ENCODE results near the gene LNP1. TPM values are rescaled to one million over a fixed set of nuclear protein-coding genes. Genes with fewer than 3 reads are reported as not detected.

Gene LNP1
- total and polyA plus RNA-seq, 2 donors (not counting 3 experiments of a cell fraction or from before 2014, with no cell fraction given), result 0.80 TPM

GRCh38 chr3:100425316-100425715, 24.0 kb downstream of the LNP1 start:
- peaks cover 0 to 6% of the 10 kb centered on the region in 2 experiments for H3K27me3 ChIP-seq (ENCODE audit: control insufficient read depth in 2 of 2, insufficient read depth in 2 of 2, low read length in 2 of 2)
- H3K4me3 ChIP-seq (replicated peaks in 1 of 3; ENCODE audit: insufficient read depth in 1 of 3, low read depth in 1 of 3, low read length in 3 of 3), result no peak overlapping the region
- no peaks in the 10 kb centered on the region for H3K36me3 ChIP-seq (ENCODE audit: control insufficient read depth in 2 of 2, extremely low read depth in 1 of 2, insufficient read depth in 2 of 2, low read length in 2 of 2)
- intact Hi-C loops (cut with micrococcal nuclease), result no loop called here
- peak; percentile 8 for DNase-seq (ENCODE audit: low read depth, low spot score)
- no peak overlapping the region for H2AFZ ChIP-seq (ENCODE audit: low read depth, low read length)
- H4K20me1 ChIP-seq (replicated peaks; ENCODE audit: control insufficient read depth, extremely low read depth, insufficient read depth, low read length), result no peaks in the 10 kb centered on the region
- H3K4me1 ChIP-seq (ENCODE audit: control insufficient read depth, extremely low read depth, insufficient read depth, low read length), result no peaks in the 10 kb centered on the region
- dilution Hi-C loops (cut with MboI; ENCODE audit: extremely low pct_ligation_motif_present, low sequenced_read_pairs), result no loop called here
- H3K9me3 ChIP-seq (replicated peaks; ENCODE audit: control insufficient read depth, insufficient read depth, low read length), result no peaks in the 10 kb centered on the region
- H3K4me2 ChIP-seq (ENCODE audit: insufficient read depth, low read length), result no peak overlapping the region
- no peaks in the 10 kb centered on the region for H3K79me2 ChIP-seq (ENCODE audit: control insufficient read depth, insufficient read depth, low read length)
- POLR2A ChIA-PET, result no interaction called here
- BruUV-seq (replicated peaks), result no TSS peak
- CTCF ChIA-PET, result interaction anchor here (0.9 to 2.1 kb wide), 2 partner anchors 32 to 38 kb away, joined by 3 to 9 read pairs; no protein-coding TSS in a partner anchor
- no peak for FAIRE-seq
- H3K9me1 ChIP-seq (replicated peaks; ENCODE audit: control insufficient read depth, extremely low read depth, insufficient read depth, low read length), result no peaks in the 10 kb centered on the region
- TF ChIP-seq GATA2 (IDR thresholded peaks at IDR 0.05; ENCODE audit: insufficient read depth, insufficient read length, low read depth, low read length), result no peak
- no peak overlapping the region for H3K9ac ChIP-seq (replicated peaks; ENCODE audit: extremely low read depth, insufficient read depth, low read length)
- no peak overlapping the region for H3K27ac ChIP-seq (ENCODE audit: insufficient read depth, low read depth, low read length)

GRCh38 chr3:100426067-100426682, 24.8 kb downstream of the LNP1 start:
- POLR2A ChIA-PET, result no interaction called here

More at GRCh38 chr3:100426067-100426682, 24.8 kb downstream of the LNP1 start:
- Histone ChIP-seq H3K4me2 (ENCODE audit: insufficient read depth, low read length) (no peak overlapping the region), H3K4me1 (ENCODE audit: control insufficient read depth, extremely low read depth, insufficient read depth, low read length) (no peaks in the 10 kb centered on the region), H4K20me1 (replicated peaks; ENCODE audit: control insufficient read depth, extremely low read depth, insufficient read depth, low read length) (no peaks in the 10 kb centered on the region), H3K27ac (ENCODE audit: insufficient read depth, low read depth, low read length) (no peak overlapping the region), H3K79me2 (ENCODE audit: control insufficient read depth, insufficient read depth, low read length) (no peaks in the 10 kb centered on the region), H3K4me3 (replicated peaks in 1 of 3; ENCODE audit: insufficient read depth in 1 of 3, low read depth in 1 of 3, low read length in 3 of 3) (no peak overlapping the region), H3K9me1 (replicated peaks; ENCODE audit: control insufficient read depth, extremely low read depth, insufficient read depth, low read length) (no peaks in the 10 kb centered on the region), H3K27me3 (ENCODE audit: control insufficient read depth in 2 of 2, insufficient read depth in 2 of 2, low read length in 2 of 2) (peaks cover 0 to 6% of the 10 kb centered on the region in 2 experiments), H3K9ac (replicated peaks; ENCODE audit: extremely low read depth, insufficient read depth, low read length) (no peak overlapping the region), H3K36me3 (ENCODE audit: control insufficient read depth in 2 of 2, extremely low read depth in 1 of 2, insufficient read depth in 2 of 2, low read length in 2 of 2) (no peaks in the 10 kb centered on the region), H2AFZ (ENCODE audit: low read depth, low read length) (no peak overlapping the region), H3K9me3 (replicated peaks; ENCODE audit: control insufficient read depth, insufficient read depth, low read length) (no peaks in the 10 kb centered on the region)
- TF ChIP-seq POLR2A (IDR thresholded peaks at IDR 0.05; ENCODE audit: low read depth, low read length) (no peak), POLR2AphosphoS5 (IDR thresholded peaks at IDR 0.05; ENCODE audit: insufficient read depth, low read depth, low read length) (no peak), GATA2 (IDR thresholded peaks at IDR 0.05; ENCODE audit: insufficient read depth, insufficient read length, low read depth, low read length) (no peak), FOS (IDR thresholded peaks at IDR 0.05; ENCODE audit: borderline replicate concordance, insufficient read depth, low read length) (no peak), EZH2 (IDR thresholded peaks at IDR 0.05; ENCODE audit: borderline replicate concordance, low read depth, low read length, severe bottlenecking) (no peak), MAX (IDR thresholded peaks at IDR 0.05; ENCODE audit: insufficient read depth, insufficient read length) (no peak)
- BruUV-seq (replicated peaks), result no TSS peak
- no peak for DNase-seq (ENCODE audit: low read depth, low spot score)
- FAIRE-seq, result no peak
- intact Hi-C loops (cut with micrococcal nuclease), result no loop called here
- CTCF ChIA-PET, result interaction anchor here (2.1 kb wide), 1 partner anchor 37 kb away, joined by 9 read pairs; no protein-coding TSS in a partner anchor
- dilution Hi-C loops (cut with MboI; ENCODE audit: extremely low pct_ligation_motif_present, low sequenced_read_pairs), result no loop called here

All from endothelial cell of umbilical vein (primary cell).